Panc1 (cell line): ENCODE results near the gene FTL. TPM values are rescaled to one million over a fixed set of nuclear protein-coding genes. Genes with fewer than 3 reads are reported as not detected.

ENCODE experiments used
- ATAC-seq: fragments of 200-7000 bp; cut with Tn5 transposase; 2 replicates; pipeline ENCODE4 v1.9.1; 2020; ENCODE audit warnings: mild to moderate bottlenecking, moderate library complexity
- BruUV-seq: library from RNA; stranded (reverse); fragments of 400-500 nt; replicated peaks from 2 replicates; lab custom pipeline; 2021; lab: Mats Ljungman, UMichigan
- CTCF ChIA-PET: fragments of 300-600 bp; sonication (Branson Sonifier 250); formaldehyde crosslinking; loops from one replicate; lab custom pipeline; 2022; ENCODE audit warnings: antibody characterized with exemption; lab: Charles Lee
- POLR2A ChIA-PET: fragments of 300-600 bp; sonication (Branson Sonifier 250); formaldehyde crosslinking; loops from one replicate; lab custom pipeline; 2022; ENCODE audit warnings: antibody characterized with exemption; lab: Charles Lee
- DNase-seq: peaks from one replicate; pipeline ENCODE4 v3.0.0-alpha.2; 2010; ENCODE audit warnings: low read depth, low spot score
- H3K27ac ChIP-seq: 2 replicates; pipeline ENCODE4 v1.5.1; 2011; ENCODE audit warnings: mild to moderate bottlenecking, low read length, inconsistent platforms
- H3K27me3 ChIP-seq: fragments of 200-500 bp; sonication (Bioruptor generic); 2 replicates; pipeline ENCODE4 v1.6.0; 2014; ENCODE audit warnings: low read length, inconsistent platforms; ENCODE audit not compliant: control insufficient read depth, insufficient read depth
- H3K36me3 ChIP-seq: fragments of 200-500 bp; sonication (Bioruptor generic); 2 replicates; pipeline ENCODE4 v1.5.1; 2014; ENCODE audit warnings: inconsistent platforms, mild to moderate bottlenecking, low read length, moderate library complexity; ENCODE audit not compliant: control insufficient read depth, insufficient read depth
- H3K4me1 ChIP-seq: 2 replicates; pipeline ENCODE4 v1.5.1; 2011; ENCODE audit warnings: inconsistent platforms, mild to moderate bottlenecking, low read length, moderate library complexity; ENCODE audit not compliant: control insufficient read depth, insufficient read depth
- H3K4me3 ChIP-seq, 2 experiments: 2 replicates each; pipeline ENCODE4 v1.5.1; 2011 to 2012; ENCODE audit warnings: low read depth in 2 of 2, low read length in 2 of 2, mild to moderate bottlenecking in 2 of 2, inconsistent platforms in 1 of 2, moderate library complexity in 1 of 2
- H3K9me3 ChIP-seq: fragments of 200-500 bp; sonication (Bioruptor generic); 2 replicates; pipeline ENCODE4 v1.5.1; 2014; ENCODE audit warnings: low read depth, mild to moderate bottlenecking, inconsistent platforms, low read length, moderate library complexity; ENCODE audit not compliant: control insufficient read depth, insufficient read depth
- POLR2AphosphoS5 ChIP-seq: IDR thresholded peaks from 2 replicates; pipeline ENCODE4 v1.6.1; 2012; ENCODE audit warnings: mild to moderate bottlenecking, low read depth, low read length, moderate library complexity
- SIN3A ChIP-seq: IDR thresholded peaks from 2 replicates; pipeline ENCODE4 v1.6.1; 2012; ENCODE audit warnings: low read depth, mild to moderate bottlenecking, low read length, moderate library complexity, borderline replicate concordance; ENCODE audit not compliant: insufficient read depth
- TCF7L2 ChIP-seq: IDR thresholded peaks from 2 replicates; pipeline ENCODE4 v1.6.1; 2011; ENCODE audit warnings: mild to moderate bottlenecking, low read depth, low read length, inconsistent platforms
- in situ Hi-C: cut with HindIII; loops from 2 replicates; pipeline ENCODE4 v1.10.0; 2016; ENCODE audit warnings: low sequenced_read_pairs, low pct_unique_long_range_greater_than_20kb
- intact Hi-C: fragments of 100-400 bp; cut with micrococcal nuclease; formaldehyde crosslinking; loops from one replicate; pipeline ENCODE4 v1.10.0; 2022; ENCODE audit not compliant: unreplicated experiment
- total RNA-seq: library from RNA; stranded (reverse); gene quantifications from one replicate; pipeline ENCODE4 v1.2.1, GENCODE V29; 2021; ENCODE audit not compliant: unreplicated experiment
- TF ChIP-seq, protein P1 (sequence below), 2 experiments: IDR thresholded peaks; 2 replicates each; pipeline ENCODE4 v1.6.1; 2011 to 2012; ENCODE audit warnings: low read depth in 2 of 2, control low read depth in 1 of 2, low read length in 1 of 2, mild to moderate bottlenecking in 1 of 2, moderate library complexity in 1 of 2; ENCODE audit not compliant: insufficient read depth in 1 of 2
- TF ChIP-seq, protein P2 (sequence below): fragments of 450-650 bp; IDR thresholded peaks from 2 replicates; pipeline ENCODE4 v1.5.1; 2017; ENCODE audit warnings: mild to moderate bottlenecking

FTL gene
- total RNA-seq, 1 experiment from 2014 or later, result 1,332 TPM

DNA sequence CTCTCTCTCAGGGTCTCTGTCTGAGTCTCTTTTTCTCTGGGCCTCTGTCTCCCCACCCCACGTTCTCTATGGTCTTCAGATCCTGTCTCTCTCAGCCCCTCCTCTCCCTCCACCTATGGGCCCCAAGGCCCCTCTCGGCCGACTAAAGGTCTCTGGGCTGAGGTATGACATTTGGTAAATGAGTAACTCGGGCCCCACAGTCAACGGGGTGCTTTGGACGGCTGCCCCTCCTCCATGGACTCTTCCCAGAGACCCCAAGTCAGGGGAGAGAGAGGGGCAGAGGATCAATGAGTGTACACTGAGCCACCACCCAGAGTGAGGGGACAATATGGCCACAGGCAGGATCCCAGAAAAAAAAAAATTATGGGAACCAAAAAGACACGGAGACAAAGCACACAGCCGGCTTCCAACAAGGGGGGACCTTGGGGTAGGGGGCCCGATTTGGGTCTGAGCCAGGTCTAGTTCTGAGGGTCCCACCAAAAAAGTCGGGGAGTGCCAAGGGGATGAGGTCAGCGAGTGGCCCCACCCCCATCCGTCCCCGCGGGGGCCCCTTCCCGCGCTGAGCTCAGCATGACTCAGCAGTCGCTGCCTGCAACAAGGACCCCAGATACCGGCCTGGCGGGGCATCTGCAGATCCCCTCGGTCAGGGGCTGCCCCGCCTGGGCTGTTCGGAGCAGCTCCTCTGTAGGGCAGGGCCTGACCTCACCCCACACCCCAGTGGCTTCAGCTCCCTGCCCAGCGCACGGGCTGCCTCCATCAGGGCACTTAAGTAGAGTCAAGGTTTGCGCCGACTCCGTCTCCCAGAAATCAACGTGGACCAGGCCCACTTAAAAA, 1.5 kb upstream of the FTL start:
- peak overlapping the region in 1 of 2 experiments; percentile 14; a peak in 1 of 4 replicates for H3K4me3 ChIP-seq
- ATAC-seq, result peak; percentile 6
- peaks cover 2% of the 10 kb centered on the region for H3K36me3 ChIP-seq
- in situ Hi-C loops, result no loop called here
- H3K9me3 ChIP-seq, result no peaks in the 10 kb centered on the region
- H3K27me3 ChIP-seq, result no peaks in the 10 kb centered on the region
- POLR2A ChIA-PET, result no interaction called here
- peak overlapping the region; percentile 97 for H3K27ac ChIP-seq
- H3K4me1 ChIP-seq, result peaks cover 38% of the 10 kb centered on the region
- DNase-seq, result no peak
- no TSS peak for BruUV-seq
- CTCF ChIA-PET, result no interaction called here
- TF ChIP-seq SIN3A (no peak), TCF7L2 (no peak), POLR2AphosphoS5 (no peak)
- TF ChIP-seq, protein P1, sequence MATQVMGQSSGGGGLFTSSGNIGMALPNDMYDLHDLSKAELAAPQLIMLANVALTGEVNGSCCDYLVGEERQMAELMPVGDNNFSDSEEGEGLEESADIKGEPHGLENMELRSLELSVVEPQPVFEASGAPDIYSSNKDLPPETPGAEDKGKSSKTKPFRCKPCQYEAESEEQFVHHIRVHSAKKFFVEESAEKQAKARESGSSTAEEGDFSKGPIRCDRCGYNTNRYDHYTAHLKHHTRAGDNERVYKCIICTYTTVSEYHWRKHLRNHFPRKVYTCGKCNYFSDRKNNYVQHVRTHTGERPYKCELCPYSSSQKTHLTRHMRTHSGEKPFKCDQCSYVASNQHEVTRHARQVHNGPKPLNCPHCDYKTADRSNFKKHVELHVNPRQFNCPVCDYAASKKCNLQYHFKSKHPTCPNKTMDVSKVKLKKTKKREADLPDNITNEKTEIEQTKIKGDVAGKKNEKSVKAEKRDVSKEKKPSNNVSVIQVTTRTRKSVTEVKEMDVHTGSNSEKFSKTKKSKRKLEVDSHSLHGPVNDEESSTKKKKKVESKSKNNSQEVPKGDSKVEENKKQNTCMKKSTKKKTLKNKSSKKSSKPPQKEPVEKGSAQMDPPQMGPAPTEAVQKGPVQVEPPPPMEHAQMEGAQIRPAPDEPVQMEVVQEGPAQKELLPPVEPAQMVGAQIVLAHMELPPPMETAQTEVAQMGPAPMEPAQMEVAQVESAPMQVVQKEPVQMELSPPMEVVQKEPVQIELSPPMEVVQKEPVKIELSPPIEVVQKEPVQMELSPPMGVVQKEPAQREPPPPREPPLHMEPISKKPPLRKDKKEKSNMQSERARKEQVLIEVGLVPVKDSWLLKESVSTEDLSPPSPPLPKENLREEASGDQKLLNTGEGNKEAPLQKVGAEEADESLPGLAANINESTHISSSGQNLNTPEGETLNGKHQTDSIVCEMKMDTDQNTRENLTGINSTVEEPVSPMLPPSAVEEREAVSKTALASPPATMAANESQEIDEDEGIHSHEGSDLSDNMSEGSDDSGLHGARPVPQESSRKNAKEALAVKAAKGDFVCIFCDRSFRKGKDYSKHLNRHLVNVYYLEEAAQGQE (IDR thresholded peaks at IDR 0.05; ENCODE audit: insufficient read depth in 1 of 2, low read depth in 2 of 2, low read length in 1 of 2), result no peak
- TF ChIP-seq, protein P2, sequence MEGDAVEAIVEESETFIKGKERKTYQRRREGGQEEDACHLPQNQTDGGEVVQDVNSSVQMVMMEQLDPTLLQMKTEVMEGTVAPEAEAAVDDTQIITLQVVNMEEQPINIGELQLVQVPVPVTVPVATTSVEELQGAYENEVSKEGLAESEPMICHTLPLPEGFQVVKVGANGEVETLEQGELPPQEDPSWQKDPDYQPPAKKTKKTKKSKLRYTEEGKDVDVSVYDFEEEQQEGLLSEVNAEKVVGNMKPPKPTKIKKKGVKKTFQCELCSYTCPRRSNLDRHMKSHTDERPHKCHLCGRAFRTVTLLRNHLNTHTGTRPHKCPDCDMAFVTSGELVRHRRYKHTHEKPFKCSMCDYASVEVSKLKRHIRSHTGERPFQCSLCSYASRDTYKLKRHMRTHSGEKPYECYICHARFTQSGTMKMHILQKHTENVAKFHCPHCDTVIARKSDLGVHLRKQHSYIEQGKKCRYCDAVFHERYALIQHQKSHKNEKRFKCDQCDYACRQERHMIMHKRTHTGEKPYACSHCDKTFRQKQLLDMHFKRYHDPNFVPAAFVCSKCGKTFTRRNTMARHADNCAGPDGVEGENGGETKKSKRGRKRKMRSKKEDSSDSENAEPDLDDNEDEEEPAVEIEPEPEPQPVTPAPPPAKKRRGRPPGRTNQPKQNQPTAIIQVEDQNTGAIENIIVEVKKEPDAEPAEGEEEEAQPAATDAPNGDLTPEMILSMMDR, result no peak
- intact Hi-C loops, result no loop called here

DNA sequence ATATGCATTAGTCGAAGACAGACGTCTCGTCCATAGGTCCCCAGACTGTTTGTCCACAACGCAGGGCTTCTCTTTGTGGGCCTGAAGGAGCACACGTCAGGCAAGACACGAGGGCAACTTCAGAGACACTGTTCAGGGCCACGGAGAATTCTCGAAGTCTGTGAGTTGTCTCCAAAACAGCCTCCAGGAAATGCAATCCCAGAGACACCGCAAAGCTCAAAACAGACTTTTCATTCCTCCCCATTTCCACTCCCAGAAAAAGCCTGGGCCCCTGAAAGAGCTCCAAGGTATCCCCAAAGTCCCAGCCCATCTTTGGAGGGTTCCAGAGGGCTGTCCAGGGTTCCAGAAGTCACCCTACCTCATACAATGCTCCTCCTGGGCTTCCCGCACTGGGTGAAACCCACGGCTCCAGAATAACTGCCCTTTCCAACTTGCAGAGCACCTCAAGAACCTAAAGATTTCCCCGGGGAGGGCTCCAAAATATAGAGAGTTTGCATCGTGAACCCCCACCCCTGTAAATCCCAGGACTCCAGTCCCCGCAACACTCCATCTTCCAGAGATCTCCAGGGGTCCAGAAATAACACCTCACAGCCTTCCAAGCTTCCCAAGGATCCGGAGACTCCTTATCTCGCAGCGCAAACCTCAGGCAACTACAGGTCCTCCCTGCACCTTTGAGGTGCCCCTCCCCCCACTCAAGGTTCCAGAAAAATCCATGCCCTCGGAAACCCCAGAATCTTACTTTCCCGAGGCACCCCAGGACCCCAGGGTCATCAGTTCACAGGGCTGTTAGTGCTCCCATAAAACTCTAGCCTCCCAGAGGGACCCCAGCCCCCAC, 687 bp upstream of the FTL start:
- CTCF ChIA-PET, result interaction anchor here (0.6 kb wide), 1 partner anchor 29 kb away, joined by 3 read pairs; the partner anchor contains the start of gene RUVBL2
- Histone ChIP-seq H3K27me3 (no peaks in the 10 kb centered on the region), H3K27ac (peak overlapping the region; percentile 97), H3K4me3 (peak overlapping the region; percentile 25 to 39), H3K4me1 (peaks cover 38% of the 10 kb centered on the region), H3K36me3 (peaks cover 2% of the 10 kb centered on the region), H3K9me3 (no peaks in the 10 kb centered on the region)
- POLR2A ChIA-PET, result no interaction called here
- intact Hi-C loops (no loop called here), in situ Hi-C loops (no loop called here)
- ATAC-seq (no peak), DNase-seq (no peak)
- TF ChIP-seq, protein P2, result no peak
- TF ChIP-seq, protein P1 (IDR thresholded peaks at IDR 0.05; ENCODE audit: insufficient read depth in 1 of 2, low read depth in 2 of 2, low read length in 1 of 2), result no peak
- TF ChIP-seq TCF7L2 (no peak), POLR2AphosphoS5 (no peak), SIN3A (no peak)
- TSS peak; percentile 72 for BruUV-seq
